A549 (cell line): Measurements from ENCODE around the gene TUBD1. TPM values are rescaled to one million over a fixed set of nuclear protein-coding genes. Genes with fewer than 3 reads are reported as not detected.

ENCODE experiments used
- ATAC-seq, 2 experiments: fragments of 200-7000 bp in 1 of 2; fragments of >200 bp in 1 of 2; cut with Nextera tagmentation in 1 of 2; cut with Tn5 transposase in 1 of 2; 3 replicates each; pipeline versions ENCODE4 v1.8.0 to v1.9.1; 2018 to 2020; ENCODE audit warnings: mild to moderate bottlenecking in 1 of 2, moderate library complexity in 1 of 2
- CTCF ChIA-PET: fragments of 300-600 bp; sonication (Branson Sonifier 250); formaldehyde crosslinking; extraction: SDS; loops from one replicate; lab custom pipeline; 2021; ENCODE audit warnings: antibody characterized with exemption, inconsistent platforms; lab: Yijun Ruan, JAX
- POLR2A ChIA-PET: fragments of 350-600 bp; formaldehyde crosslinking; extraction: SDS; loops from one replicate; lab custom pipeline; 2021; ENCODE audit warnings: antibody characterized with exemption, inconsistent platforms; lab: Yijun Ruan, JAX
- DNase-seq, 2 experiments: peaks; one replicate each; pipeline versions ENCODE4 v3.0.0 to v3.0.0-alpha.2; 2011 to 2016; ENCODE audit warnings: low read depth in 1 of 2, low spot score in 1 of 2
- FAIRE-seq: peaks from 2 replicates; lab custom pipeline; 2011; peaks lifted over from hg19 to GRCh38; lab: Jason Lieb, UNC
- H3K27ac ChIP-seq, 2 experiments: fragments of >200 bp; sonication (Bioruptor Twin); formaldehyde crosslinking; 3 replicates each; pipeline ENCODE4 v1.5.1; 2016 to 2017
- H3K4me1 ChIP-seq: fragments of >200 bp; sonication (Bioruptor Twin); formaldehyde crosslinking; 3 replicates; pipeline ENCODE4 v1.6.1; 2016
- H3K4me2 ChIP-seq: fragments of >200 bp; sonication (Bioruptor Twin); formaldehyde crosslinking; 3 replicates; pipeline ENCODE4 v1.6.1; 2016
- H3K4me3 ChIP-seq: fragments of >200 bp; sonication (Bioruptor Twin); formaldehyde crosslinking; 3 replicates; pipeline ENCODE4 v1.5.1; 2016
- H3K9me3 ChIP-seq: fragments of >200 bp; sonication (Bioruptor Twin); formaldehyde crosslinking; 3 replicates; pipeline ENCODE4 v1.6.1; 2016
- CEBPB ChIP-seq, 2 experiments: fragments of >200 bp in 1 of 2; sonication (Bioruptor Twin) in 1 of 2; formaldehyde crosslinking in 1 of 2; IDR thresholded peaks; 2 replicates each; pipeline ENCODE4 v1.6.1; 2012 to 2016
- EHF ChIP-seq: fragments of 250-450 bp; sonication (Bioruptor Pico); IDR thresholded peaks from 2 replicates; pipeline ENCODE4 v1.5.0; 2020; ENCODE audit warnings: mild to moderate bottlenecking
- FOSL2 ChIP-seq, 2 experiments: fragments of 450-650 bp in 1 of 2; fragments of >200 bp in 1 of 2; sonication (Bioruptor Twin) in 1 of 2; formaldehyde crosslinking; IDR thresholded peaks; 2 replicates each; pipeline versions ENCODE4 v1.5.0 to v1.6.1; 2016 to 2020; ENCODE audit warnings: mild to moderate bottlenecking in 1 of 2, moderate library complexity in 1 of 2
- FOXS1 ChIP-seq: fragments of 250-450 bp; sonication (Bioruptor Pico); IDR thresholded peaks from 2 replicates; pipeline ENCODE4 v1.5.0; 2020; ENCODE audit warnings: mild to moderate bottlenecking, moderate library complexity
- GATA3 ChIP-seq: IDR thresholded peaks from 2 replicates; pipeline ENCODE4 v1.6.1; 2012; ENCODE audit warnings: borderline replicate concordance
- HEYL ChIP-seq: fragments of 250-450 bp; sonication (Bioruptor Pico); IDR thresholded peaks from 2 replicates; pipeline ENCODE4 v1.8.0; 2021; ENCODE audit warnings: mild to moderate bottlenecking, moderate library complexity
- HOXA7 ChIP-seq: fragments of 250-450 bp; sonication (Bioruptor Pico); IDR thresholded peaks from 2 replicates; pipeline ENCODE4 v1.5.0; 2020; ENCODE audit warnings: mild to moderate bottlenecking, moderate library complexity
- HOXB13 ChIP-seq: fragments of 250-450 bp; sonication (Bioruptor Pico); IDR thresholded peaks from 2 replicates; pipeline ENCODE4 v1.5.0; 2020; ENCODE audit warnings: low read depth, mild to moderate bottlenecking, moderate library complexity
- MAZ ChIP-seq: fragments of 150-350 bp; IDR thresholded peaks from 2 replicates; pipeline ENCODE4 v1.6.1; 2014; ENCODE audit warnings: antibody characterized with exemption, low read depth, low read length, borderline replicate concordance
- TFCP2L1 ChIP-seq: fragments of 250-450 bp; sonication (Bioruptor Pico); IDR thresholded peaks from 2 replicates; pipeline ENCODE4 v1.5.0; 2021; ENCODE audit warnings: mild to moderate bottlenecking
- TP53 ChIP-seq: fragments of 250-450 bp; sonication (Bioruptor Pico); IDR thresholded peaks from 2 replicates; pipeline ENCODE4 v1.5.0; 2021; ENCODE audit warnings: mild to moderate bottlenecking, moderate library complexity
- ZSCAN20 ChIP-seq: fragments of 250-450 bp; sonication (Bioruptor Pico); IDR thresholded peaks from 2 replicates; pipeline ENCODE4 v1.8.0; 2022; ENCODE audit warnings: mild to moderate bottlenecking, moderate library complexity
- WGBS: methylation state at CpG from one replicate; pipeline ENCODE4 v1.1.6; 2017; ENCODE audit errors: missing lambda C conversion rate; 5-methylcytosine and 5-hydroxymethylcytosine counted together
- polyA plus RNA-seq, 4 experiments: library from polyadenylated mRNA; depleted of rRNA in 3 of 4; stranded (reverse); fragments of >200 nt; fragmentation: RNase III in 1 of 4; extraction: RNeasy Plus Mini Kit Qiagen cat#74134 plus additional on column Dnase treatment in 1 of 4; gene quantifications; 2 replicates in 3 of 4; 3 replicates in 1 of 4; pipeline ENCODE4 v1.2.3, GENCODE V29; 2011 to 2017
- TF ChIP-seq, protein P1 (sequence below): fragments of 450-650 bp; IDR thresholded peaks from 2 replicates; pipeline ENCODE4 v1.6.1; 2014; ENCODE audit warnings: antibody characterized with exemption
- TF ChIP-seq, protein P2 (sequence below): fragments of >200 bp; sonication (Bioruptor Twin); formaldehyde crosslinking; IDR thresholded peaks from 2 replicates; pipeline ENCODE4 v1.6.1; 2016
- TF ChIP-seq, protein P3 (sequence below): IDR thresholded peaks from 2 replicates; pipeline ENCODE4 v1.6.1; 2012

The TUBD1 gene
- polyA plus RNA-seq, 2 of the 4 experiments (the other 2 are of a cell fraction): 15.9 to 24.4 TPM

DNA sequence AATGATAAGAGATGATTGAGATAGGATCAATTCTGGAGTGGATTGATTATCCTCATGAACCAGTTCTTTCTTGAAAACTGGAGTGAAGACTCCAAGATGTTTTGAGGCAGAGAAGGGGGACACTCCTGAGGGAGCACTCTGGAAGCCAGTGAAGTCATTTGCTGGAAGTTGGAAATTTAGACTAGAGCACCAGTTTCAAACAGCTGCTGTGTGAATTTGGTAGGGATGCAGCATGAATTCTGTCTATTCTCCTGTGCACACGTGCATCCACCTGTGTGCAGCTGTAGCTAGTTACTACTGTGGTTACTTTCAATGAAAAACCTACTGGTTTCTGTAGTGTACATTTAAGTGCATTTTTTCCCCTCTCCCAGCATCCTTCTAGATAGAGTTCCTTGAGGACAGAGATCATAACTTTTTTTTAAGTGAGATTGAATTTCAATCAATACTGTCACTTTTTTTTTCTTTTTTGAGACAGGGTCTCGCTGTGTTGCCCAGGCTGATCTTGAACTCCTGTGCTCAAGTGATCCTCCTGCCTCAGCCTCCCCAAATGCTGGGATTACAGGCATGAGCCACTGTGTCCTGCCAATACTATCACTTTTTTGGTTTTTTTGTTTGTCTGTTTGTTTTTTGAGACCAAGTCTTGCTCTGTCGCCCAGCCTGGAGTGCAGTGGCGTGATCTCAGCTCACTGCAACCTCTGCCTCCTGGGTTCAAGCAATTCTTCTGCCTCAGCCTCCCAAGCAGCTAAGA is 65.9 kb downstream of the TUBD1 start:
- no peaks in the 10 kb centered on the region for H3K9me3 ChIP-seq
- ATAC-seq (no peak), DNase-seq (no peak), FAIRE-seq (no peak)
- TF ChIP-seq CEBPB (IDR thresholded peaks at IDR 0.05): no peak
- TF ChIP-seq, protein P1, sequence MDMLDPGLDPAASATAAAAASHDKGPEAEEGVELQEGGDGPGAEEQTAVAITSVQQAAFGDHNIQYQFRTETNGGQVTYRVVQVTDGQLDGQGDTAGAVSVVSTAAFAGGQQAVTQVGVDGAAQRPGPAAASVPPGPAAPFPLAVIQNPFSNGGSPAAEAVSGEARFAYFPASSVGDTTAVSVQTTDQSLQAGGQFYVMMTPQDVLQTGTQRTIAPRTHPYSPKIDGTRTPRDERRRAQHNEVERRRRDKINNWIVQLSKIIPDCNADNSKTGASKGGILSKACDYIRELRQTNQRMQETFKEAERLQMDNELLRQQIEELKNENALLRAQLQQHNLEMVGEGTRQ: no peak
- peak; percentile 63; the same call in 1 of the 2 replicates for TF ChIP-seq EHF (CRISPR knock-in tag)
- peak; percentile 65 for TF ChIP-seq HOXB13 (CRISPR knock-in tag)
- H3K4me2 ChIP-seq: peak overlapping the region; percentile 83
- ChIA-PET POLR2A (interaction anchor here (1.1 to 9.2 kb wide), 3 partner anchors 15 to 73 kb away, joined by 9 to 375 read pairs (median 70); no protein-coding TSS in a partner anchor), CTCF (interaction anchor here (0.9 to 6.9 kb wide), 7 partner anchors 8 to 73 kb away, joined by 3 to 57 read pairs (median 5); no protein-coding TSS in a partner anchor)
- H3K27ac ChIP-seq: peak overlapping the region; percentile 96 to 97
- WGBS: 80% methylated on average over 4 of the region's 4 CpGs
- peaks cover 67% of the 10 kb centered on the region for H3K4me1 ChIP-seq
- no peak overlapping the region for H3K4me3 ChIP-seq

DNA sequence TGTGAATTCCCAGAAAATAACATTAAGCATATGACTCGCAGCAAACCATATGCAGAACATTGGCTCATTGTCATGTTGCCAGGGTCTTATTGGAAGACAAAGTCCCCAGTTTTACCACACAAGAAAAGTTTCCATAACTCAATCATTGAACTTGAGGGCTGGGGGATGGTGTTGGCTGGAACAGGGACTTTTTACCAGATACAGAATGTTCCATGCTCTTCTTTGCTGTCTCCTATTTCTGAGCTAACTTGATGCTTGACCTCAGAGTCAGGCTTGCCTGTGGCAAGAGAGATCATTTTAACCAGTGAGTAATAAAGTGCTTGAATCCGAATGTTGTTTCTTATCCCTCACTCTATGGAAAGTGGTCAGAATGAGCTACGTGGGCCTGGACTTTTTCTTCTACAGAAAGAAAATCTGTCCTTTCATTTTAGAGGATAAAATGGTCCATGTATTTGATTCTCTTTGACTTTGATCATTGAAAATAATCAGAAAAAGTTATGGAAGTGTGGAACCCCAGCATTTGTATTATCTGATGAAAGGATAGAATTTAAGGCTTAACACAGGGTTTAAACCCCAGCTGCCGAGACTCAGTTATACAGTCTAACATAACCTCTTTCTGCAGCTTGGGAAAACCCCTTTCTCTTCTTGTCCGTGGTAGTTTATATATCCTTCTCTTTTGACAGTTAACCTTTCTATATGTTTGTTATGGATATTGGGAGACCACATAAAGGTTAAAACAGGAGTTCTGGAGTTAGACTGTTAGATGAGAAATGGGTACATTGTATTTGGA is 67.0 kb downstream of the TUBD1 start:
- ATAC-seq (no peak), FAIRE-seq (peak; percentile 54)
- POLR2A ChIA-PET: interaction anchor here (9.2 kb wide), 1 partner anchor 16 kb away, joined by 375 read pairs; no protein-coding TSS in a partner anchor

DNA sequence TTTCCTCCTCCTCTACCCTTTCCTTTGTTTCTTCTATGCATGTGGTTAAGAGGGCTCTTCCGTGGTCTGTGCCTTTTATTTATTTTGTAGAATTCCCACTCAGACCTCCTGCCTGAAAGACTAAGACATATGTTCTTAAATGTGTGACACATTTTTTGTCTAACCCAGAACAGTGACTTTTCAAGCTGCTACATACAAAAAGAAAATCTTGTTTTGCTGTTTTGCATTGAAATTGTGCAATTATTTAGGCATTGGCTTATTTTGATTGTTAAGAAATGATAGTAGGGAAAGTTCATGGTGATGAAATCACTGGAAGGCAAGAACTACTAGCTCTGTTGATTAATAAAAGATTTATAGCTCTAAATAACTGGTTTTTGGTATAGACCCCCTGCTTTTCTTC is 76.8 kb downstream of the TUBD1 start:
- CTCF ChIA-PET: interaction anchor here (0.7 to 1.9 kb wide), 5 partner anchors 9 to 1174 kb away, joined by 3 to 5 read pairs (median 3); no protein-coding TSS in a partner anchor
- H3K4me1 ChIP-seq: peaks cover 40% of the 10 kb centered on the region
- H3K9me3 ChIP-seq: no peaks in the 10 kb centered on the region
- H3K4me2 ChIP-seq: no peak overlapping the region
- WGBS: 65% methylated on average over 1 of the region's 1 CpG
- peak overlapping the region; percentile 80 to 81 for H3K27ac ChIP-seq
- peak; percentile 86 for FAIRE-seq
- no peak for DNase-seq
- TF ChIP-seq CEBPB (IDR thresholded peaks at IDR 0.05): peak; percentile 54; a peak in 2 of 4 replicates
- TF ChIP-seq, protein P2, sequence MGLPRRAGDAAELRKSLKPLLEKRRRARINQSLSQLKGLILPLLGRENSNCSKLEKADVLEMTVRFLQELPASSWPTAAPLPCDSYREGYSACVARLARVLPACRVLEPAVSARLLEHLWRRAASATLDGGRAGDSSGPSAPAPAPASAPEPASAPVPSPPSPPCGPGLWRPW: no peak
- no peak overlapping the region for H3K4me3 ChIP-seq
- ATAC-seq: no peak
- POLR2A ChIA-PET: interaction anchor here (0.8 to 1.9 kb wide), 3 partner anchors 13 to 31 kb away, joined by 3 to 9 read pairs (median 3); no protein-coding TSS in a partner anchor

More for the DNA sequence above, 67.0 kb downstream of the TUBD1 start:
- H3K27ac ChIP-seq: peak overlapping the region; percentile 96 to 97
- H3K4me3 ChIP-seq: no peak overlapping the region
- TF ChIP-seq HOXA7 (no peak; the same call in 1 of the 2 replicates), TFCP2L1 (0 out of 2 replicates have a peak, but pooled peaks have one; percentile 46), FOXS1 (CRISPR knock-in tag) (0 out of 2 replicates have a peak, but pooled peaks have one; percentile 9), FOSL2 (IDR thresholded peaks at IDR 0.05) (no peak), FOSL2 (CRISPR knock-in tag; IDR thresholded peaks at IDR 0.05) (peak; percentile 27; the same call in 1 of the 2 replicates), ZSCAN20 (CRISPR knock-in tag) (no peak), HOXB13 (CRISPR knock-in tag) (peak; percentile 23; the same call in 1 of the 2 replicates), TP53 (CRISPR knock-in tag) (no peak), GATA3 (no peak), MAZ (no peak), HEYL (0 out of 2 replicates have a peak, but pooled peaks have one; percentile 4)
- TF ChIP-seq, protein P3, sequence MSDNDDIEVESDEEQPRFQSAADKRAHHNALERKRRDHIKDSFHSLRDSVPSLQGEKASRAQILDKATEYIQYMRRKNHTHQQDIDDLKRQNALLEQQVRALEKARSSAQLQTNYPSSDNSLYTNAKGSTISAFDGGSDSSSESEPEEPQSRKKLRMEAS: peak; percentile 54; the same call in 1 of the 2 replicates
- peaks cover 55% of the 10 kb centered on the region for H3K4me1 ChIP-seq
- DNase-seq: peak in 1 of 2 experiments; percentile 67
- CTCF ChIA-PET: interaction anchor here (0.8 to 1.4 kb wide), 5 partner anchors 11 to 71 kb away, joined by 3 to 6 read pairs (median 4); no protein-coding TSS in a partner anchor
- 38% methylated on average over 5 of the region's 5 CpGs for WGBS
- H3K9me3 ChIP-seq: no peaks in the 10 kb centered on the region
- H3K4me2 ChIP-seq: peak overlapping the region; percentile 83
